ENCODE results near the gene SH3PXD2A. TPM values are rescaled to one million over a fixed set of nuclear protein-coding genes. Genes with fewer than 3 reads are reported as not detected.

SH3PXD2A gene
- total RNA-seq, 4 donors from 2014 or later = 26.5 to 56.9 (median 33.3) TPM

GRCh38 chr10:103714232-103714891, 141.0 kb downstream of the SH3PXD2A start:
- intact Hi-C loops (cut with DNase I; ENCODE audit: low total_unique reads) = no loop called here
- Histone ChIP-seq H3K36me3 (no peaks in the 10 kb centered on the region), H3K4me1 (peaks cover 0 to 10% (median 4%) of the 10 kb centered on the region in 4 donors), H3K9me3 (no peaks in the 10 kb centered on the region), H3K4me3 (no peak overlapping the region), H3K27me3 (no peaks in the 10 kb centered on the region), H3K27ac (no peak overlapping the region)
- 73% methylated on average over 7 of the region's 7 CpGs; no CpG with 5 or more reads in 1 of the 2 donors for WGBS, 2 donors (ENCODE audit: low coverage in 1 of 2)
- TF ChIP-seq CTCF (IDR thresholded peaks at IDR 0.05) (no peak), EP300 (IDR thresholded peaks at IDR 0.05; ENCODE audit: low read depth) (no peak), POLR2AphosphoS5 (IDR thresholded peaks at IDR 0.05) (no peak), POLR2A (IDR thresholded peaks at IDR 0.05) (no peak)
- DNase-seq = no peak
- in situ Hi-C loops (cut with MboI; ENCODE audit: low pct_ligation_motif_present in 1 of 4, low pct_unique_long_range_greater_than_20kb in 1 of 4, low sequenced_read_pairs in 3 of 4) = loop anchor here in 3 of 4 donors (5.0 to 10.0 kb wide), 2 partner anchors 148 to 150 kb away; no protein-coding TSS in a partner anchor

GRCh38 chr10:103713676-103714075, 141.7 kb downstream of the SH3PXD2A start:
- no peak overlapping the region for H3K27ac ChIP-seq
- H3K27me3 ChIP-seq = no peaks in the 10 kb centered on the region
- intact Hi-C loops (cut with DNase I; ENCODE audit: low total_unique reads) = no loop called here

DNA sequence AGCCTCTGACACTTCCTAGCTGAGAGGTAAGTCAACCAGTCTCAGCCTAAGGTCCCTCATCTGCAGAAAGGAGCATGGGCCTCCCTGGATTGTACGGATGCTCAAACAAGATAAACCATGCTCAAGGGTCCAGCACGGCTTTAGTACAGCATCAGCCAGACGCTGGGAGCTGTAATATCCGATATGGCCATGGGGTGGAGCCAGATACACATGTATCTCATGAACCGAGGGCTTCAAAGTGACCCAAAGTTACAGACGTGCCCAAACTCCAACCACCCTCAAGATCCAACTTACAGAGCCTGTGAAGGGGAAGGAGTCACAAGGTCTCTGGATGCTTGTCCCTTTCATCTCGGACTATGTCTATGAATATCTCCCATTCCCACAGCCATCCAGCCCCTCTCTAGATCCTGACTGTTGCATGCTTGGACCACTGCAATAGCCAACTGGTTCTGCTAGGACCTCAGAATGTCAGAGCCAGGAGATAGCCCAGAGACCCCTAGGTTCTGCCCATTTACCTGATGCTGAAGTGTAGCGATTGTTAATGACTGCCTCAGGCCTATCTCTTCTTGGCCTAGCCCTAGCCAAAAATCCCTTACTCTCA, 142.4 kb downstream of the SH3PXD2A start:
- intact Hi-C loops (cut with DNase I; ENCODE audit: low total_unique reads) = loop anchor here (1.0 kb wide), 1 partner anchor 146 kb away; no protein-coding TSS in a partner anchor
- no peak overlapping the region for H3K27ac ChIP-seq
- DNase-seq = peak; percentile 87
- H3K4me3 ChIP-seq = no peak overlapping the region
- peaks cover 0 to 10% (median 4%) of the 10 kb centered on the region in 4 donors for H3K4me1 ChIP-seq
- in situ Hi-C loops (cut with MboI; ENCODE audit: low pct_ligation_motif_present in 1 of 4, low pct_unique_long_range_greater_than_20kb in 1 of 4, low sequenced_read_pairs in 3 of 4) = loop anchor here in 3 of 4 donors (5.0 to 10.0 kb wide), 2 partner anchors 149 to 152 kb away; no protein-coding TSS in a partner anchor
- 16 to 39% methylated on average over 3 to 8 of the region's 8 CpGs for WGBS, 2 donors (ENCODE audit: low coverage in 1 of 2)
- H3K27me3 ChIP-seq = no peaks in the 10 kb centered on the region
- H3K9me3 ChIP-seq = no peaks in the 10 kb centered on the region
- TF ChIP-seq EP300 (IDR thresholded peaks at IDR 0.05; ENCODE audit: low read depth) (no peak), CTCF (IDR thresholded peaks at IDR 0.05) (peak; percentile 89 to 96 (median 92)), POLR2A (IDR thresholded peaks at IDR 0.05) (no peak)
- H3K36me3 ChIP-seq = no peaks in the 10 kb centered on the region

More at GRCh38 chr10:103713676-103714075, 141.7 kb downstream of the SH3PXD2A start:
- Histone ChIP-seq H3K9me3 (no peaks in the 10 kb centered on the region), H3K36me3 (no peaks in the 10 kb centered on the region), H3K4me1 (peaks cover 0 to 10% (median 4%) of the 10 kb centered on the region in 4 donors), H3K4me3 (no peak overlapping the region)
- TF ChIP-seq CTCF (IDR thresholded peaks at IDR 0.05) = no peak
- TF ChIP-seq POLR2AphosphoS5 (IDR thresholded peaks at IDR 0.05) = no peak
- TF ChIP-seq EP300 (IDR thresholded peaks at IDR 0.05; ENCODE audit: low read depth) = no peak
- no peak for TF ChIP-seq POLR2A (IDR thresholded peaks at IDR 0.05)
- 84% methylated on average over 4 of the region's 4 CpGs; no CpG with 5 or more reads in 1 of the 2 donors for WGBS, 2 donors (ENCODE audit: low coverage in 1 of 2)
- no peak for DNase-seq
- in situ Hi-C loops (cut with MboI; ENCODE audit: low pct_ligation_motif_present in 1 of 4, low pct_unique_long_range_greater_than_20kb in 1 of 4, low sequenced_read_pairs in 3 of 4) = loop anchor here in 3 of 4 donors (5.0 to 10.0 kb wide), 2 partner anchors 149 to 151 kb away; no protein-coding TSS in a partner anchor

DNA sequence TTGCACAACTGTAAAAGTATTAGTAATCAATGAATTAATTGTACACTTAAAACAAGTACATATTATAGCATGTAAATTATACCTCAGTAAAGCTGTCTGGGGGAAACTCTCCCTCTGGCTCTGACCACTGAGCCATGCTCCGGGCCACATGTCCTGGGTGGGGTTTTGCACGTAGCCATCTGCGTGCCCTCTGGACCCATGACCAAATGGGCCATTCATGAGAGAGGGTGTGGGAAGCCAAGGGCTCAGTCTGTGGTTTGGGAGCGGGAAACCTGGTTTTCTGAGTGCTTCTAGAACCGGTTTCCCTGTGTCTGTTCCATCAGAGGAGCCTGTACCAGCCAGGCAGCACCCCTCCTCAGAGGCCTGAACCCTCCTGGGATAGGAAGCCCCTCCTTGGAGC, 143.2 kb downstream of the SH3PXD2A start:
- H3K36me3 ChIP-seq = no peaks in the 10 kb centered on the region
- H3K27ac ChIP-seq = no peak overlapping the region
- no peak overlapping the region for H3K4me3 ChIP-seq
- WGBS, 2 donors (ENCODE audit: low coverage in 1 of 2) = 65 to 66% methylated on average over 3 to 5 of the region's 5 CpGs
- no peak for DNase-seq
- TF ChIP-seq POLR2A (IDR thresholded peaks at IDR 0.05) (no peak), EP300 (IDR thresholded peaks at IDR 0.05; ENCODE audit: low read depth) (no peak), POLR2AphosphoS5 (IDR thresholded peaks at IDR 0.05) (no peak), CTCF (IDR thresholded peaks at IDR 0.05) (no peak)
- H3K9me3 ChIP-seq = no peaks in the 10 kb centered on the region
- in situ Hi-C loops (cut with MboI; ENCODE audit: low pct_ligation_motif_present in 1 of 4, low pct_unique_long_range_greater_than_20kb in 1 of 4, low sequenced_read_pairs in 3 of 4) = loop anchor here in 3 of 4 donors (5.0 to 10.0 kb wide), 2 partner anchors 150 to 153 kb away; no protein-coding TSS in a partner anchor
- intact Hi-C loops (cut with DNase I; ENCODE audit: low total_unique reads) = loop anchor here (1.0 kb wide), 1 partner anchor 147 kb away; no protein-coding TSS in a partner anchor
- peaks cover 0 to 10% (median 4%) of the 10 kb centered on the region in 4 donors for H3K4me1 ChIP-seq
- no peaks in the 10 kb centered on the region for H3K27me3 ChIP-seq
